OCI-LY1 (cell line): ENCODE measurements around the gene PTPN22.

Experiments used
- CTCF ChIP-seq: fragments of 200-600 bp; sonication (generic), shearing (Covaris generic); IDR thresholded peaks from 2 replicates; pipeline ENCODE4 v1.5.1; 2017; ENCODE audit warnings: mild to moderate bottlenecking, antibody characterized with exemption, low read length, moderate library complexity, mixed read lengths
- EZH2 ChIP-seq: fragments of 200-600 bp; sonication (generic), shearing (Covaris generic); IDR thresholded peaks from 2 replicates; pipeline ENCODE4 v1.8.0; 2017; ENCODE audit warnings: borderline replicate concordance, mixed run types, mild to moderate bottlenecking, antibody characterized with exemption, low read length, moderate library complexity, mixed read lengths

- TF ChIP-seq CTCF (no peak), EZH2 (no peak)
Observed at GRCh38 chr1:113872219-113872935, 865 bp upstream of the PTPN22 start.
